NCI-H2107 treated with DMSO at 0.1 percent for 48 hours (cell line): ENCODE measurements around the gene EIF4E1B.

Experiments
- DNase-seq: peaks from one replicate; lab custom pipeline; 2025; ENCODE audit not compliant: unreplicated experiment; lab: John Stamatoyannopoulos, UW

The EIF4E1B gene

DNA sequence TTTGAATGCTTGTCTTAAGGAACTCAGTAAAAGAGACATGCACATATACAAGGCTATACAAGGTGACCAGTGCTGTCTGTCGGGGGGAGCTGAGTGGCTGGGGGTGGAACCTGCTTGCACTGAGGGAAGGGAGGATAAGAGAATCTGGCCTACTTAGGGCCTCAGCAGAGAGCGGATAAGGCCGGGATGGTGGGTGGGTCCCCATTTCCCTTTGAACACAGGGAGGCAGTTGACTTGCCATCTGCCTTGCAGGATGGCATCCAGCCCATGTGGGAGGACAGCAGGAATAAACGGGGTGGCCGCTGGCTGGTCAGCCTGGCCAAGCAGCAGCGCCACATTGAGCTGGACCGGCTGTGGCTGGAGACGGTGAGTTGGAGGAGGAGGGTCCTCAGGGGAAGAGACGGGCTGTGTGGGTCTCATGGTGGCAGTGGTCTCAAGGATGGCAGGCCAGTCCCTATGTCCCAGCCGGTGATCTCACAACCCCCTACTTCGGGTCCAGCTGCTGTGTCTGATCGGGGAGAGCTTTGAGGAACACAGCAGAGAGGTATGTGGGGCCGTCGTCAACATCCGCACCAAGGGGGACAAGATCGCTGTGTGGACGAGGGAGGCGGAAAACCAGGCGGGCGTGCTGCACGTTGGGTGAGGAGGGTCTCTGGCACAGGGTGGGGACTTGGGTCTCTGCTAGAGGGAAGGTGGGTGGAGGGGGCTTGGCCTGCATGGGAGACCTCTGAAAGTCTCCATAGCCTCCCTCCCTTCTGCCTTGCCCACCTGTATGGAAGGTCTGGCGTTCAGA, 14.6 kb downstream of the EIF4E1B start:
- no peak for DNase-seq

DNA sequence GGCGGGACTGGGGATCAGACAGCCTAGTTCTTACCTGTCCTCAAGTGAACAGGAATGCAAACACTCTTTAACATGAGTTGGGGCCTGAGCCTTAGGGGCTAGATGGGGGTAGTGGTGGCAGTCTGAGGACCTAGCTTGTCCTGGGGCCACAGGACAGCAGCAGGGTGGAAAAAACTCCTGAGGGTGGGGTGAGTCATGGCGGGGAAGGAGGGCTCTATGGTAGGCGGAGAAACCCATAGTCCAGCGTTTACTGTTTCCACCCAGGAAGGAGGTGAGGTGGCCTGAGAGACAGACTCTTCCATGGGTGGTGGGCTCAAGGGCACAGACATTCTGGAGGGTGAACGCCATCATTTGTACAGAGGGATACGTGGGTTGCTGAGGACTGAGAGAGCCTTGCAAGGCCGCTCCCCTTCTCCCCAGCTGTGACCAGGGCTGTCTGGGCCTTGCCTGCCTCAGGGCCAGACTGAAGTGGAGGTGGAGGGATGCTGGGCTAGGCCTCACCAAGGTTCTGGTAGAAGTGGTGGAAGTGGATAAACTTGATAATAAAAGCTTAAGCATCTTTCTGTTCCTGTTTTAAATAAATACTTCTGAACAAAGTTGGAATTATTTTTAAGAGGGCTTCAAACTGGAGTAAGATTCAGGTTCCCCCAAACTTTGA, 15.7 kb downstream of the EIF4E1B start:
- no peak for DNase-seq

DNA sequence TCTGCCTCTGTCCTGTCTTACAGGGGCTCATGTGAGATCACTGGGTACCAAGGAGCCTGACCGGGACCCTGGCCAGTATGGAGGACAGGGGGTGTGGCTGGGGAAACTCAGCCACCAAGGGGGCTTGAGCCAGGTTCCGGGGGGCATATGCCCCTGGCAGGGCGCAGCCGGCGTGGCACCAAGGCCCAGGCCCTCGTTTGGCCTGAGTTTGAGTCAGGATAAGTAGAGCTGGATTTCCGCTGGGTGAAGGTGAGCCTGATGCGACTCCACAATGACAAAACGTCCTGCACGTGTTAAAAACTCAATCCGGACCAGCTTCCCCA, 16.2 kb downstream of the EIF4E1B start:
- DNase-seq, result no peak

DNA sequence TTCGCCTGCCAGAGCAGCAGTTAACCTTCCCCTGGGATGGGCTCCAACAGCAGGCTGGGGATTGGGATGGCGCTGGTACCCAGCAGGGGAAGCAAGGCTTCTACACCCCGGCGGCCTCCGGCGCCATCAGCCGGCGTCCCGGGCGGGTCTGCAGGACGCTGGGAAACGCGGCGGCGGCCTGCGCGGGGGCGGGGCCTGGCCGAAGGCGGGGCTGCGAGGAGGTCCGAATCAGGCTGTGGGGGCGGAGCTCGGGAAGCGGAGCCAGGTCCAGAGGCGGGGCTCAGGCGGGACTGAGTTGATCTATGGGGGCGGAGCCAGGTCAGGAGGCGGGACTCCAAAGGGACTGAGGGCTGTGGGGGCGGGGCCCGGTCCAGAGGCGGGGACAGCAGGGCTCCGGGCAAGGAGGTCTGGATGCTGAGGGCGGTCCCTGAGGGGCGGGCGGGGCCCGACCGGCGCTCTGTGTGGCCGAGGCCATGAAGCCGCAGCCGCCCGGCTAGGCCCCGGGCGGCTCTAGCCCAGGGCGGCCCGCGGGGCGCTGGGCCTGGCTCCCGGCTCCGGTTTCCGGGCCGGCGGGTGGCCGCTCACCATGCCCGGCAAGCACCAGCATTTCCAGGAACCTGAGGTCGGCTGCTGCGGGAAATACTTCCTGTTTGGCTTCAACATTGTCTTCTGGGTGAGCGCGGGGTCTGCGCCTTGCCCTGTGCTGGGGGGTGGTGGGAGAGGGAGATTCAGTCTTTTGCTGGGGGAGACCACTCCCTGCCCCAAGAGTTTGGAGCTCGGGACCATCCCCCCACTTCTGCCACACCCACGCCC, 16.8 kb downstream of the EIF4E1B start, which contains the start of gene TSPAN17:
Gene TSPAN17 (plus strand): TSS at position 455 of the 813 bp plus-strand sequence. CDS start 132 bp downstream, at position 587.
- DNase-seq, result peak; percentile 79

DNA sequence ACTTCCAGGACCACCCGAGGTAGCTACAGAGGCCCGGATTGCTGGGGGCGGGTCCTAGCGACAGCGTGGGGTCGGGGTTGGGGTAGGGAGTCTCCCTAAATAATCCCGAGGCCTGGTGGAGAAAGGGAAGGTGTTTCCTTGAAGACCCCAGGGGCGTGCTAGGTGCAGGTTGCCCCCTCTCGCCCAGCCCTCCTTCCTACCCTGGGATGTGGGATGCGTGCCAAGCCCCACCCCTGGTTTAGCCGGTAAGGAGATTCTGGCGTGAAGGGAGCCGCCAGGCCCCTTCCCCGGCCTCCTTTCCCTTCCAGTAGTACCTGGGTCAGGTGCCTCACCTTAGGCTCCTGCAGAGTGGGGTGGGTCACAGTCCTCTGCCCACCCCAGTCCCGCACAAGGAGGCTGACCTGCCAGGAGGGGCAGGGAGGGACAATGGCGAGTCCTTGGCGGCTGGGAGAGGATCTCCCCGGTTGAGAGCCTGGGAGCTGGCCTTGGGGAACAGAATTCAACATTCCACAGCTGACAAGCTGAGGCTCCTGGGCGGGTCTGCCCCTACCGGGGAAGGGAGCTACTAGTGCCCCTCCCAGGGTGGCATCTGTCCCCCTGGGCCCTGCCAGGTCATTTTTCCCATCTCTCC, 17.5 kb downstream of the EIF4E1B start:
- DNase-seq, result no peak

DNA sequence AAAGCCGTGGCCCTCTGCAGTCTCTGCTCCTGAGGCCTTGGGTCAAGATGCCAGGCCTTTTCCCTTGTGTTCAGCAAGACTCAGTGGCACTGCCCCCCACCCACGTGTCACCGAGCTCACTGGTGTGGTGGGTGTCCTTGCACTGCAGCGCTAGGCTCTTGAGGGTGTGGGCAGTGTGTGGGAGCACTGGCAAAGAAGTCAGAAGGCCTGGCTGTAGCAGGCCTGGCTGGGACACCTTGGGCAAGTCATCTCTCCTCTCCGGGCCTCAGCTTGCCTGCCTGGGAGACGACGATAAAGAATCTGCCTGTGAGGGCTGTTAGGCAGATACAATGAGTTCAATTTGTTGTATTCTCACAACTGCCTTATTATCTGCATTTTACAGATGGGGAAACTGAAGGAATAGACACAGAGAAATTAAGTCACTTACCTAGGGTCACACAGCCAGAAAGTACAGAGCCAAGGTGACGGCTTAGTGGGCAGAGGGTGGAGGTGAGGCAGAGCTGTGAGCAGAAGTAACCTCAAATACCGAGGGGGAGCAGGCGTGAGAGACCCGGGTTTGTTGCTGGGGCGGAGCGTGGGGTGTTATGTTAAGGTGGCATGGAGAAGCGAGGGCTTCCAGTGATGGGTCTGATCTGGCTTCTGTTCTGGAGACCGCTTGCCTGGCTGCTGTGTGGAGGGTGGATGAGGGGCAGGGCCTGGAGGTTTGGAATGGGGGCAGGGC, 18.2 kb downstream of the EIF4E1B start:
- no peak for DNase-seq

DNA sequence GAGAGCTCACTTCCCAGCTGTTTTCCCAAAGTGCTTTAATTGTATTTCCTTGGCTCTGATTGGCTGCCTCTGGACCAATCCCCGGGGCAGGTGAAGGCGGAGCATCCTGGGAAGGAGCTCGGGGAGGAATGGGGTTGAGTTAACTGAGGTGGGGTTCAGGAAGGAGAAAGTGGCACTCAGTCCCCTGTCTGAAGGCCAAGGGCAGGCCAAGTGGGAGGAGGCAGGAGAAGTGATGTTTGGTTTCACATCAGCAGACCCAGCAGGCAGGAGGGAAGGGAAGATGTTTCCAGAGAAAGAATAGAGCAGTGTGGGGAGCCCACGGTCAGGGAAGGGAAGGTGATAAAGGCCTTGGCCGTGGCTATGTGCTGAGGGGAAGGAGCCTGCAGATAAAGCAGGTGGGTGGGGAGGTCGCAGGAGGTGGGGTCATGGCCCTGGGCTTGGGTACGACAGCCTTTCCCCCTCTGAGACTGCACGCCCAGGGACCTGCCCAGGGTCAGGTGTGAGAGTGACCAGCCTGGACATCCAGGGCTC, 19.9 kb downstream of the EIF4E1B start:
- no peak for DNase-seq

DNA sequence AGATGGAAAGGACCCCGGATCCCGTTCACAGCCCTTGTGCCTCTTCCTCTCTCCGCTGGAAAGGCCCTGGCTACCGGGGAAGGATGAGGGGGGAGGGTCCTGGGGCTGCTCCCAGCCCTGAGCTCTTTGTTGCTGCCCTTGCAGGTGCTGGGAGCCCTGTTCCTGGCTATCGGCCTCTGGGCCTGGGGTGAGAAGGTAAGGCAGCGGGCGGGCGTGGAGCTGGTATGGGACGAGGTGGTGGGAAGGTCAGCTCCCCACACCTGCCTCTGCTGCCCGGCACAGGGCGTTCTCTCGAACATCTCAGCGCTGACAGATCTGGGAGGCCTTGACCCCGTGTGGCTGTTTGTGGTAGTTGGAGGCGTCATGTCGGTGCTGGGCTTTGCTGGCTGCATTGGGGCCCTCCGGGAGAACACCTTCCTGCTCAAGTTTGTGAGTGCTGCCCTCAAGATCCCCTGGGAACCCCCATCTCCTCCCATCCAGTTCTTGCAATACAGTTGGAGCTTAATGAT, 21.1 kb downstream of the EIF4E1B start:
- no peak for DNase-seq

DNA sequence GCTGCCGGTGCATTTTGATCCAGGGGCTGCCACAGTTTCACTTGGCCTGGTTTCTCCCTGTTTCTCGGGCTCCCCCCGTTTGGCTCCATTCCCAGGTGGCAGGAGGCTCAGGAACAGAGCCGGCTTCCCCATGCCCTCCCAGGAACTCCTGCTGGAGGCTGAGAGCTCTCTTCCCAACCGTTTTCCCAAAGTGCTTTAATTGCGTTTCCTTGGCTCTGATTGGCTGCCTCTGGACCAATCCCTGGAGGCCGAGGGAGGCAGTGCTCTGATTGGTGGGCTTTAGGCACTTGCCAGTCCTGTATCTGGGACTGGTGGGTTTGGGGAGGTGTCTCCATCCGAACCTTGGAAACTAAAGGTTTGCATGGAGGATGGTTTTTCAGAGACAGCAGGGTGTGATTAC, 21.7 kb downstream of the EIF4E1B start:
- DNase-seq, result no peak

DNA sequence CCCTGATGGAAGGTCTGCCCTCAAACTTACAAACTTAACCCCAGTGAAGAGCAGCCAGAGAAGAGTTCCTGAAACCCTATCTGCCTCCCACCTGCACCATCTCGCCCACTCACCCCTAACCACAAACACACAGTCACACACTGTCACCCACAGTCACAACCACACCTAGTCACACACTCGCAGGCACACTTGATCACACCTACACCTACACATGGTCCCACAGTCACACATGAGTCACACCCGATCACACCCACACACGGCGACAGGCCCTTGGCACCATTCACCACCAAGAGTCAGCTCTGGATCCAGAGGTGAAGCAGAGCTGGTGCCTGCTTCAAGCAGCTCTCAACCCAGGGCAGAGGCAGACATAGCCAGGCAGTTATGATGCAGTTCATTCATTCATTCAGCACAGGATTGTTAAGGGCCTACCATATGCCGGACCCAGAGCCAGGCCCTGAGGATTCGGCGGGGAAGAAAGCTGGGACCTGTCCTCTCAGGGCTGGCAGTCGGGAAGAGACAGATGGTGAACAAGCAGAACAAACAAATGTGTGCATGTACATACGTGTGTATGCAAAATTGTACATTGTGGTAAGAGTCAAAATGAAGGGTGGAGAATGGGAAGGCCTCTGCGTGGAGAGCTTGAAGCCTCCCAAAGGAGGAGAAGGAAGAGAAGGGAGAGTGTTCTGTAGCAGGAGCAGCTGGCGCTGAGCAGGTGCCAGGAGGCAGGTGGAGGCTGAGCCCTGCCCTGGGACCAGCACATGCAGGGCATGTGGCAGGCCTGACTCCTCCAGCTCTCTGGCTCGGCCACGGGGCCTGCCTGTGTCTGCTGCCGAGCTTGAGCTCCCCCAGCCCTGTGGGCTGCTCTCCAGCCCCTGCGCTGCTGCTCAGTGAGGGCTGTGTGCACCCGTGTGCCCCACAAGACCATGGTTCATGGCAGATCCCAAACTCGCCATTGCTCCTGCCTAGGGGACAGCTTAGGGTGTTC, 23.2 kb downstream of the EIF4E1B start:
- DNase-seq, result no peak

DNA sequence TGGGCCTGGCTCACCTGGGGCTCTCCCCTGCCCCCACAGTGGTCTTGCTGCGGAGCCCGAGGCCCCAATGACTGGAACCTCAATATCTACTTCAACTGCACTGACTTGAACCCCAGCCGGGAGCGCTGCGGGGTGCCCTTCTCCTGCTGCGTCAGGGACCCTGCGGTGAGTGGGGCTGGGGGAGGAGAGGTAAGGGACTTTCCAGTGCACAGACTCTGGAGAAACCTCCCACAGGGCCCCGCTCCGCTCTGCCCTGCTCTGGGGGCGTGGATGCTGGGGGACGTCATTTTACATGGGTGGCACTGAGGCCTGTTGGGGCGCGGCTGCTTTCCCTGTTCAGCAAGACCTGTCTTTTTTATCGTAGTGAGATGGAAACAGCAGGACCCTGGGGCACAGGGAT, 24.4 kb downstream of the EIF4E1B start:
- DNase-seq, result no peak

DNA sequence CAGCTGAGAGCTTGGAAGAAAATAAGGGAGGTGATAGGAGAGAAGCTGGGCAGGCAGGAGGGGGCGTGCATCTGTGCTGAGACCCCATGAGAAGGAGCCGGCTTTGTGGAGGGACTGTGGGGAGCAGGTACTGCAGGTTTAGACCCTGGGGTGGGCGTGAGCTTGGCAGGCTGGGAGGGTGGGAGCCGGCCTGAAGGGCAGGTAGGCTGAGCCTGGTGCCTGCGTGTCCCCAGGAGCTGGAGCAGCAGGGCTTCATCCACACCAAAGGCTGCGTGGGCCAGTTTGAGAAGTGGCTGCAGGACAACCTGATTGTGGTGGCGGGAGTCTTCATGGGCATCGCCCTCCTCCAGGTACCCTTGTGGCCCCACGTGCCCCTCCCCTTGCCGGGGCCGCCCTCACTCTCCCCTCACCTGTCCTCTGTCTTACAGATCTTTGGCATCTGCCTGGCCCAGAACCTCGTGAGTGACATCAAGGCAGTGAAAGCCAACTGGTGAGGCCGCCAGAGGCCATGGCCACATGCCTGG, 26.1 kb downstream of the EIF4E1B start:
- no peak for DNase-seq

DNA sequence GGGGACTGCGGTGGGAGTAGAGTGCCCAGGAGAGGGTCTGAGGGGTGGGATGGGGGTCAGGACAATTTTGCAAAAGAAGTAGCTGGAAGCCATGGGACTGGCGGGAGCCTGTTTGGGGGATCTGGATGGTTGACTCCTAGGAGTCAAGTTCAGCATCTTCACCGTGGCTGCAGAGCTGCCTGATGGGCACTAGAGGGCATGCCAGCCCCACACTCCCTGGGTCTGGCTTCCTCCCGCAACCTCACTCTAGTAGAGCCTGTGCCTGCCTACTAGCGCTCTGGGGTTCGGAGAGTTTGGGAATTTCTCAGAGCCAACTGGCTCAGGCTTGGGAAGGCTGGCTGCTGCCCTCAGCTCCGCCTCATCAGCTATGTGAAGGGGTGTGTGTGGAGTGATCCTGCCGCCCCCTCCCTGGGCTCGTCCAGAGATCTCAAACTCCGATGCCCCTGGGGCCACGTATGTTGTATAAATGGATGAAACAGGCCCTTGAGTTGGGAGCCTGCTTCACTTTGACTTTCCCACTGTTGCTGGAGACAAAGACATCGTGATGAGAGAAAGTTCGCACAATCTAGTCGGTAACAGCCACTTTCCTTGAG, 27.6 kb downstream of the EIF4E1B start:
- DNase-seq, result peak; percentile 13

DNA sequence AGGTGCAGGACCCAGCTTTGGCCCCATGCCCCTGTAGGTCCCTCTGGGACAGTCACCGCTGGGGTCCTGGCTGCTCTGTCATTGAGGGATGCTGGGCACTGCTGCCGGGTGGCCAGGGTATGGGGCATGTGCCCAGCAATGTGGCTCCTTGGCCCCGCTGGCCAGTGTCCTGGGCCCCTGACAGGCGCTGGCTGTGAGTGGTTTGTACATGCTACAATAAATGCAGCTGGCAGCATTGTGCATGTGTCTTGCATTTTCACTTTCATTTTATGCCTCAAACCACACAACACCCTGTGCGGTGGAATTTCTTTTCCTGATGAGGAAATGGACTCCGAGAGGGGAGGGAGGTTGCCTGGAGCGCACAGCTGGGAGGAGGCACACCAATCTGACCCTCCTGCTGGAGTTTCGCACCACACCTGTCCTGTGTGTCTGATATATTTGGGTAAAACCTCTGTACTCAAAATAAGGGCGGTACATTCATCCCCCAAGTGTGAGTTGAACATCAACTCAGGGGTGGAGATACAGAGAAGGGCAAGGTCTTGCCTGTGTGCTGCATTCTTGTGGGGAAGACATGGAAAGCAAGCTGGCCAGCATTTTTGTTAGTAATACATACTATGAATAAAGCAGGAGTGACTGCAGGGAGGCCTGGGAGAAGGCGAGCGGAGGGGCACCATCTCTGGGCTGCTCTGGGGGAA, 28.5 kb downstream of the EIF4E1B start:
- no peak for DNase-seq

DNA sequence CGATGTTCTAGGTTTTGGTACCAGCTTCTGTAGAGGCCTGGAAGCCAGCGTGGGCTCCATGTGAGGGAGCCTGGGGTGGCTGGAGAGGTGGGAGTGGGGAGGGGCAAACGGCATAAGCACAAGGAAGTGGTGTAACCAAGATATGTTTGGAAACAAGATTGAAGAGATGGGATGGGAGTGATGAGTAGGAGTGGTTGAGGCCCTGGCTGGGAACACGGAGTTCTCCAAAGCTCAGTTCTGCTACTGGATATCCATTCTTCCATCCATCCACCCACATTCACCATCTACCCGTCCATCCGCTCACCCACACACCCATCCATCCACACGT, 29.0 kb downstream of the EIF4E1B start:
- DNase-seq, result no peak

DNA sequence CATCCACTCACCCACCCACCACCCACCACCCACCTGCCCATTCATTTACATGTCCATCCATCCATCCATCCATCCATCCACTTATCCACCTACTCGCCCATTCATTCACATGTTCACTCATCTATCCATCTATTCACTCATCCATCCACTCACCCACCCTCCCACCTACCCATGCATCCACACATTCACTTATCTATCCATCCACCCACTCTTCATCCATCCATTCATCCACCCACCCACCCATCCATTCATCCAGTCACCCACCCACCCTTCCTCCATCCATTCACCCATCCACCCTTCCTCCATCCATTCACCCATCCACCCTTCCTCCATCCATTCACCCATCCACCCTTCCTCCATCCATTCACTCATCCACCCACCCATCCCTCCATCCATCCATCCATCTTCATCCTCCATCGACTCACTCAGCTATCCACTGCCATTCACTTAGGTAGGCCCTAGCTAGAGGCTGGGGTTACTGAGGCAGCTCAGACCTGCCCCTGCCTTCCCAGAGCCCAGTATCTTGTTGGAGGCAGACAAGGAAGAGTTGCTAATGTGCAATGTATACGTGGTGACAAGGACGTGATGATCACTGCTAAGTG, 29.5 kb downstream of the EIF4E1B start:
- no peak for DNase-seq

DNA sequence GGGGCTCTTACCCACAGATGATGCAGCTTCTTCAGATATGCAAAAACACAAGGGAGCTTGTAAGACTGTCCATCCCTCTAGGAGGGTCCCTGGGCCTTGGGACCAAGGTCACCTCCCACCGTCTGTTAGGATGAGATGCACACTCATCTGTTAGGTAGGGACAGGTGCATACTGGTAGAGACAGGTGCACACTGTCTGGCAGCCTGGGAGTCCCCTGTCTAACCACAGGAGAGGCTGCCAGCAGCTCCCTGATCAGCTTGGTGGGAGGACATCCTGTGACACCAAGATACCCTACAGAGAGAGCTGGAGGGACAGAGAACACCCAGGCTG, 30.0 kb downstream of the EIF4E1B start:
- no peak for DNase-seq
